GM18499 (cell line): ENCODE results near the gene EXOC1L.

ENCODE experiments used
- ATAC-seq: cut with Tn5 transposase; IDR thresholded peaks from one replicate; pipeline ENCODE4 v1.9.1; 2021; ENCODE audit warnings: moderate number of reproducible peaks; ENCODE audit not compliant: insufficient read depth, unreplicated experiment

The EXOC1L gene, protein sequence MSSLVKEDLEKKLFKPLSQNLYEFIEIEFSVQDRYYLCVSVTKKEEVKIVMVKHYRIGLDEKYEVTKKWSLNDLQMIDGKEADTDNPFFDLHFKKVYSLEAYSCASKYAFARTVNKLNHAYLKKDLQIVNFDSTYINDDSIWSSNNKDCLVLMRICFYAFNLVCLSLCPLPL

DNA sequence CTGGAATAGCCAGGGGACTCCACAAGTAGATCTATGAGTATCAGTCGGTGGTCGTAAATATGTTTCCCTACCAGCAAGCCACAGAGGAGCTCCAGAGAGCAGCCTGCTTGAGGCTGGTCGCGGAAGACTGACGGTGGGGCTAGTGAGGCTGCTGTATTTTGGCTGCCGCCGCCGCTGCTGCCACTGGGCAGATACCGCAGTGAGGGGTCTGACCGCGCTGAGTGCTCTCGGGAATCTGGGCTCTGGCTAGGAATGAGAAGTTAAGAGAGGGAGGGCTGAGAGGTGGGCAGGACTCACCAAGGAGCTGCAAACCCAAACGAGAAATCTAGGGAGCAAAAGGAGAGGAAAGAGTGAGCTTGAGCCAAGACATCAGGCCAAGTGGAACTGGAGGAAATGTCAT lies at the start of gene EXOC1L:
Gene EXOC1L (plus strand): TSS at position 157 of the 400 bp plus-strand sequence. CDS start 237 bp downstream, at position 394.
- ATAC-seq, result no peak

DNA sequence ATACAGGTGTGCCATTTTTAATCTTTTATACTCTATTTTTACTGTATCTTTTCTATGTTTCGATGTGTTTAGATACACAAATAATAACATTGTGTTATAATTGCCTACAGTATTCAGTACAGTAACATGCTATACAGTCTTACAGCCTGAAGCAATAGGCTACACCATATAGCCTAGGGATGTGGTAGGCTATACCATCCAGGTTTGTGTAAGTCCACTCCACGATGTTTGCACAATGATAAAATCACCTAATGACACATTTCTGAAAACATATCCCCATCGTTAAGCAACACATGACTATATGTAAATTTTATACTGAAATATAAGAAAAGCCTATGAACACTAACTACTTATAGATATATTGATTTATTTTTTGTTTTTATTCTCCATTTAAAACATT lies 48.9 kb upstream of the EXOC1L start:
- no peak for ATAC-seq

DNA sequence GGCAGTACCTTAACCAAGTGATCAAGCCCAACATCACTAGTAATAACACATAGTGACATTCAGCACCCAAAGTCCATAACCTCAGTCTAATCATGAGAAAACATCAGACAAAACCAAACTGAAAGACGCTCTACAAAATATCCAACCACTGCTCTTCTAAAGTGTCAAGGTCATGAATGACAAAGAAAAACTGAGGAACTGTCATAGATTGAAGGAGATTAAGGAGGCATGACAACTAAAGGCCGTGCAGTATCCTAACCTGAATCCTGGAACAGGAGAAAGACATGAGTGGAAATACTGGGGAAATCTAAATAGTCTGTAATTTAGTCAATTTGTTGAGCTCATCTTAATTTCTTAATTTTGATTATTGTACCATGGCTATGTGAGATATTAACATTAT lies 38.2 kb upstream of the EXOC1L start:
- ATAC-seq, result no peak

DNA sequence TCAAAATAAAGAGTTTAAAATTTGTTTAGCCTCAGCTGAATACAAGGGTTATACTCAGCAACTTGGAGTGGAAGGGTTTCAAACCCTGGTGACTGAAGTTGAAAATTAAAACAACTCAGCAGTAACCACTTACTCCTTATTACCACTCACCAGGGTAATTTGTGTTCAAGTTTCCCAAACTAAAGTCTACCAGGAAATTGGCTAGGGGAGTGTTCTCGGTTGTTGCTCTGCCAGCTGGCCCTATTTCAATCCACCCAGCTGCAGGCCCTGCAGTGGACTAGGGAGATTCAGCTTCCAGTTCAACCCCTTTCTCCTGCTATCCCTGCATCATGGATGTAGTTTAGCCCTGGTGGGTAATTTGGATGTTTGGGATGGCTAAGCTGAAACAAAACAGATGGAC lies 37.8 kb upstream of the EXOC1L start:
- ATAC-seq, result no peak

DNA sequence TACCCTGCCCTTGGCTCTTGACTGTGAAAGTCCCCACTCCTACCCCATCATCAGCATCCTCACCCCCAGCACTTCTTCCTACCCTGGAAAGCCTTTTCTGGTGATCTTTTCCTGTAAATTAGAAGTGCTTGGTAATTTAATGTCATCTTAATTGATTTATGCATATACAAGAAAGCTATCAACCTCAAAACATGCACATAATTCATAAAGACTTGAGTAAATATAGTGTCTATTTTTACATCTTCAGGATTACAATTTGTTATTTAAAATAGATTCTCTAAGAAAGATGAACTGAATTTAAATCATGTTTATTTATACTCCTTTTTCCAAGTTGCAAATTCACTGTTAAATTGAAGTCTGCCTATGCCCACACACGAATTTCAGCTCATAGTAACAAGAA lies 36.0 kb upstream of the EXOC1L start:
- no peak for ATAC-seq

DNA sequence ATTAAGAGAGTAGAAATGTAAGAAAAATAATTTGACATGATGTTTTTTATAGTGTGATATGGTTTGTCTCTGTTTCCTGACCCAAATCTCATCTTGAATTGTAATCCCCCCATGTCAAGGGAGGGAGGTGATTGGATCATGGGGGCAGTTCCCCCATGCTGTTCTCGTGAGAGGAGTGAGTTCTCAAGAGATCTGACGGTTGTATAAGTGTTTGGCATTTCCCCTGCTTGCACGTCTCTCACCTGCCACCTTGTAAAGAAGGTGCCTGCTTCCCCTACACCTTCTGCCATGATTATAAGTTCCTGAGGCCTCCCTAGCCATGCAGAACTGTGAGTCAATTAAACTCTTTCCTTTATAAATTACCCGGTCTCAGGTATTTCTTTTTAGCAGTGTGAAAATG lies 34.8 kb upstream of the EXOC1L start:
- ATAC-seq, result no peak

DNA sequence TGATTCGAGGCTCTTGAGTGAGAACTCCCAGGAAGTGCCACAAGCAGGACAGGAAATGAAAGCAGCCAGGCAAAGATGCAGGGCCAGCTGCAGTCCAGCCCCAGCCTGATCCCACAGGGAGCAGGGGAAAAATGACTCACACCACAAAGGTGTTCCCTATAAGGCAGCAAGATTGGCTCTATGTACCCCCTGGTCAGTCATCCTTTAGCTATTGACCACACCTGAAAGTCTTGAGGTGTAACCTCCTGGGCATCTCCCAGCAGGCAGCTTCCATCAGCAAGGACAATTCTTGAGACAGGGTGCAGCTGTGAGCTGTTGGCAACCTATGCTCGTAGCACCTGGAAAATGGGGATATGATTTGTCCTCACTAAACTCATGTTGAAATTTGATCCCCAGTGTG lies 27.9 kb upstream of the EXOC1L start:
- no peak for ATAC-seq

DNA sequence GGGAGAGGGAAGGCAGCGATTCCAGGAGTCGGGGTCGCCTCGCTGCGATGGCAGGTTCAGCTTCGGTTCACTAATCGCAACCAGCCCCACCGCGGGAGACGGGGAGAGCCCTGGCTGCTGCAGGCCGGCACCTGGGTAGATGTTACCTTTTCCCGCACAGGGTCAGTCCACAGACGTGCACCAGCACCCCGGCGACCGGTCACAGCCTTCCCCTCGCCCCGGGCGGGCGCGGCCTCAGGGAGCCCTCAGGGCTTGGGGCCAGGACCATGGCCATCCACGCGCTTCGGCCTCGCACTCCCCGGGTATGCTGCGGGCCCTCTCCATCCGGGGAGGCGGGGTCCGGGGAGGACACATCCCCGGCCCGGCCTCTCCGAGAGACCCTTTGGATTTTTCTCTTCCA lies 26.1 kb upstream of the EXOC1L start:
- no peak for ATAC-seq

DNA sequence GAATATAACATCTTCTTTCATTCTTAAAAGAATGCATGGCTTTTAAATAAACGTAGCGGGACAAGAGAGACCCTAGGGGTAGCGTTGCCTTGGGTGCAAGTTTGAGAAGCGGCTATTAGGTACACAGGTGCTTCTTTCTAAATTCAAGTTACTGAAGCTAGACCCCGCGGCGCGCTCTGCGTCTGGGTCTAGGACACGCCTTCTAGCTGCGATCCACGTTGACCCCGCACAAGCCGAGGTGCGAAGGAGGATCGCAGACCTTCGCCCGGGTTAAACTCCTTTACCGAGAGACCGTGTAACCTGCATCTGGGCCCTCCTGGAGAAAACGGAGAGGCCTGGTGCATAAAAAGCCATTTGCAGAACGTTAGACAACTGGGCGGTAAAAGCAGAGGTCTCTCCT lies 25.5 kb upstream of the EXOC1L start:
- ATAC-seq, result no peak

DNA sequence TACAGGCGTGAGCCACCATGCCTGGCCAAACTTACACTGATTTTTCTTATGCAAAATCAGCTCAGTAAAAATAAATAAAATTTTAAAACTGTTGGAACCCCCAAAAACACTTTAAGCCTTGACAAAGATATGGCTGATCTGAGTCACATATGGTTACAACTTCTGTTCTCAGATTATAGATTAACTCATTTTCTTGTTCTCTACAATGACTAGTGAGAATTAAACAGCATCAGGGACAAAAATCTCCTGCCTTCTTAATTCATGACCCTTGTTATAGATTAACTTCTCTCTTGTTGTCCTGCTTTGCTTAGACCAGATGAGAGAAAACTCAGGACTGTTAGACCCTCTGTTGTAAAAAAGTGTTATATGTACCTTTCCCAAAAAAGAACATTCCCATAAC lies 24.2 kb upstream of the EXOC1L start:
- no peak for ATAC-seq

DNA sequence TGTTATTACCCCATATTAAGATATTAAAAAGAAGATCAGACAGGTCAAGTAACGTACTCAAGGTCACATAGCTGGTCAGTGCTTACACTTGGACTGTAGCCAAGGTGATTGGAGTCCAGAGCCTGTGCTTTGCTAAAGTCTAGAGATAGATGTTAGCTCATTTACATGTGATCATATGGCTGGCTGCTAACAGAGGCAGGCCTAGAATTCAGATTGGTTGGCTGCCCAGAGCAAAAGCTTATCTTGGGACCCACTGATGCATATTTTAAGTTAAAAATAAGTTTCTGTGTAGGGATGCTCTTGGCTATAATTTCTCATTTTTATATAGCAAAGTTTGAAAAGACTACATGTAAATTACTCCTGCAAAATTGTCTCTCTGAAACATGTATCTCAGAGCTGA lies 18.1 kb upstream of the EXOC1L start:
- no peak for ATAC-seq

DNA sequence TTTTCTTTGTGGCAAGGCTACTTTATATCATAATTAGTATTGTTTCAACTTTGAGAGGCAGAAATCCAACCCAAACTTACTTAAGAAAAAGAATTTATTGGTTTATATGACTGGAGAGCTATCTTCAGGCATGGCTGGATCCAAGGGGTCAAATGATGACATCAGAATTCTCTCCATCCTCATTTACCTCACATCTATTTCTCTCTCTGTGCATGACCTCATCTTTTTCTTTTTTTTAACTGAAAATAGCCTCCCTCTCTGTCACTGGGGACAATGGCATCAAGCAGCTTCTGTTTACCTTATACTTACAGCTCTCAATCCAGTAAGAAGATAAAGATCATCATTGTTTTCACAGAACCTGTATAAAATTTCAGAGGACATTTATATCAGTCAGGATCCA lies 12.0 kb upstream of the EXOC1L start:
- no peak for ATAC-seq

DNA sequence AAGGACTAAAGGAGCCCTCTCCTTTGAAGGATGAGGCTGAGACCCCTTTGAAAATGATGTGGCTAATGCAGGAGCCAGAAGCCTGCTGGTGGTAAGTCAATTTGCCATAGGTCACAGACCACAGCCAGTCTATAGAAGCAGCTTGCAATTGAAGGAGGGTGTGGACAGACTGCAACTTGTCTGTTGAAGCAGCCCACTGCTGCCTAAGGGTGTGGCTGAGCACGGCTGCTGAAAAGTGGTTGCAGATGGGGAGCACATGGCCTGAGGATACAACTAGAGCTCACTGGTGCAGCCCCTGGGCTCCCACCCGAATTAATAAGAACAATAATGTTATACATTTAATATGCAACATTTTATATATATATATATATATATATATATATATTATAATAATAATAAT lies 11.4 kb upstream of the EXOC1L start:
- ATAC-seq, result no peak

DNA sequence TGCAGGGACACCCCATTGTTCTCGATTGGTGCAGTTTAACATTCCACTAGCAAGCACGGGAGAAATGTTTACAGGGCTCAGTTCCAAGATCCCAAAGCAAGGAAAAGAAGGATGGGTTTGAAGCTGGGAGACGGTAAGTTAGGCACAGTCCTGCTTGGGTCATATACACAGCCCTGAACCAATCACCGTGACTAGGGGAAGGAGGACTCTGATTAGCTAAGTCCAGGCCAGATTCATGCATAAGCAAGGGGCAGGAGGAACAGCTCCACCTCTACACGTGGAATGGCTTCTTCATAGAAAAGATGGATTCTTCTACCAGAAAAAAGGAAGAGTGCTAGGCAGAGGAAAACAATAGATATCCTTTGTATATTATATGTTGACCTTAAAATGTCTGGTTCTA lies 11.0 kb upstream of the EXOC1L start:
- no peak for ATAC-seq

DNA sequence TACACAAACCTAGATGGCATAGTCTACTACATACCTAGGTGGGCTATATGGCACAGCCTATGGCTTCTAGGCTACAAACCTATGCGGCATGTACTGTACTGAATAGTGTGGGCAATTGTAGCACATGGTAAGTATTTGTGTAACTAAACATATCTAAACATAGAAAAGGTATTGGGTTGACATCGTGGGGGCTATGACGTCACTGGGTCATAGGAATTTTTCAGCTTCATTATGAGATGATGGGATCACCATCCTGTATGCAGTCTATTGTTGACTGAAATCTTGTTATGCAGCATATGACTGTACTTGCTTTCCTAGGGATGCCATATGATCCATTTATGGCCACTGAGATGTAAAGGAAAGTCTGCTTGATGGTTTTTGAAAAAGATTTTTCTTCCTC lies 1.9 kb upstream of the EXOC1L start:
- no peak for ATAC-seq

DNA sequence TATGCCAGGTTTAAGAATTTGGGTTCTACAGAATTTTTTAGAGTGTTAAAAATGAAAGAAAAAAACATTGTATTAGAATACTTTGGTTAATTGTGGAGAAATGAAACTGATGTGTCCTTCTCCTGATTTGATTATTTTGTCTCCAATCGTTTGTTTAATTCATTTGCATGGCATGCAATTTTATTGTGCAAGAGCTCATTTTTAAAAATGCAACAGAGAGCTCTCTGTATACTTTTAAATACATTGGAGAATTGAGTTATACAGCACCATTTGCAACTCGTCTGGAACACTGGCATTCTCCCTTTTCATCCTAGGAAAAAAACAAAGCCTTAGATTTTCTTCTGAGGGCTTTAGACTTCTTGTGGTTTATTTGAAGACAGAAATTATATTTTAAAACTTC lies 689 bp downstream of the EXOC1L start:
- ATAC-seq, result no peak

DNA sequence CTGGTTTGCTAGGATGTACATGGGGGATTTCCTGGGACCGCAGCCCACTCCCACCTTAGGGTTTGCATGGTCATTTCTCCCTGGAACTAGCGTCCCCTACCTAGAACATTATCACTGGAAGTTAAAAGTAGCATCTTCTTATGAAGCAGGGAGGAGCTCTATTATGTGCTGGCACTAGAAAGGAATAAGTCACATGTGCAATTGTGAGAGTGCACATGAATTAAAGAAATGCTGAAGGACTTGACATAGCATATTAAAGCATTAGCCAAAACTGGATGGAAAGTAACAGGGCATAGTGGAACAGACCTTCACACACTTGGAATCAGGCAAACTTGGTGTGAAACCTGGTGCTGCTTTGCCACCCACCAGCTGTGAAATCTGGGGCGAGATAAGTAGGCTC lies 2.7 kb downstream of the EXOC1L start:
- no peak for ATAC-seq

DNA sequence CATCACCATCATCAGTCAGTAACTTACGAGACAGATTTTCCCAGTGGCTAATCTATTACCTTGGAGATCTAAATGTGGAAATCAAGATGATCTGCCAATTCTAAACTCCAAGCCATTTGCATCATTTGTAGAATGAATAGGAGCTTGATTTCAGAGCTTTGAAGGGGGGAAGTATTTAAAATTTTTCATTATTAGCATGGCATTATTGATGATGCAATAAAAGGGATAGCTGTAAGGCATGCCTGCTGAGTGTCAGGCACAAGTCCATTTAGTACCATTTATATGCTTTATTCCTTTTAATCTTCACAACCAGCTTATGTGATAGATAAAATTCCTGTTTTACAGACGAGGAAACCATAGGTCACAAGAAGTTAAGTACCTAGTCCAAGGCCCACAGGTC lies 5.3 kb downstream of the EXOC1L start:
- ATAC-seq, result no peak

DNA sequence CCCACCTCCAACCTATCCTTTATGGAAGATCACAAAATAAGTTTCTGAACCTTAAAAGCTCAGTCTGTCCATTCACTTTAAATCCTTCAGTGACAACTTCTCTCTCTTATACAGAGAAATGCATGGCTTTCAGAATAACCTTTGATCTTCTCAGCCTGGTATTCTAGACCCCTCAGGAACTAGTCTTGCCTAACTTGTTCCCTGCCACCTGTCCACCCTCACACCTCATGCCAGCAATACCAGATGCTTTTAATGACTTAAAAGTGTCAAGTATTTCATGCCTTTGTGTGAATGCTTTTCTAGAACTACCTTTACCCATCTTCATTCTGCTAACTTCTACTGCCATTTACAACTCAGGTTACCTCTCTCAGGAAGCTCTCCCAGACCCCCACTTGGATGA lies 7.4 kb downstream of the EXOC1L start:
- ATAC-seq, result no peak

DNA sequence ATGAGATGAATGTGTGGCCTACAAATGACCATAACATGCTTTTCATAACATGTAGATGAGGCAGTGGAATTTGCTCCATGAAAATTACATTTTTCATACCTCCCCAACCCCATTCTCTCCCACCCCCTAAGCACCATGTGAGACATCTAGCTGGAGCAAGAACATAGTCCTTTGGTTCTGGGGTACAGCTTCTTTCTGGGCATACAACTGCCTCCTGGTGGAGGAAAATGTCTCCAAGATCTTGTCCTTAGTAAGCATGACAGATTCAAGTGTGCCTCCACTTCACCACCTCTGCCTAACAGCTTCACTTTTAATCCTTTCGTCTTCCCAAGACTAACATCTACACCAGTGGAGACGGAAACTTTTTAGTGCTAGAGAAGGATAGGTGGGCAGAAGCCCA lies 8.0 kb downstream of the EXOC1L start:
- ATAC-seq, result no peak

DNA sequence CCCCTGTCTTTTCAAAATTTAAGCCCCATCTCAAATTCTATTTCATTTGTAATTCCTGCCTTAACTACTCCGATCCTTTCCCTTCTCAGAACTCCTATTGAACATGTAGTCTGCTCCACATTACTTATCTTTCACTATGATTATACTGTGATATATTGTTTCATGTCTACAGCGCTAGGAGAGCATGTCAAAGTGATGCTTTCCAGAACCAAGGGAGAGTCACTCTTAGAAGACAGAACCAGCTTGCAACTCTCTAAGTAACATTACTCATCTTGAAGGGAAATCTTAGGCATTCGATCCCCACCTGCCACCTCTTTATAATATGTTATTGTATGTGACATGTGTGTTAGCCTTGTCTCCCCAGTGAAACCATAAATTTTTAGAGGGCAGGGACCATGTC lies 10.5 kb downstream of the EXOC1L start:
- ATAC-seq, result no peak

DNA sequence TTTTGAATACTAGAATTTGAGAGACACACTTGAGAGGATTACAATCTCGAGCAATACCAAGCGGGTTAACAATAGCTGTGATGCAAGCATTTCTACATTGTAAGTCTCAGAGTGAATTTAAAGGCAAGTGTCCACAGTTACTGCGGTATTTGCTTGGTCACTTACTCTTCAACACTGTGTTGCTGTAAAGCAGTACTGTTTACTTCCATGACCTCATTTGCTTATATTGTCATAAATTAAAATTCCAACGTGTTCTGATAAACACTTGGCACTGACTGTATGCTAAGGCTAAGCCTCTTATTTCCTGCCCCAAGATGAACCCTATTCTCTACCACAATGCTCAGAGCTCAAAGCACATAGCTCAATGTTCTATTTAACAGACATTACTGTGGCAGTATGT lies 11.1 kb downstream of the EXOC1L start:
- ATAC-seq, result no peak
